Astrocyte of the spinal cord (primary cell): ENCODE results near the gene NEDD4L.
"Not testable (repeated sequence)": the region's sequence is repeated elsewhere in the genome, so short reads cannot be mapped to it uniquely, and the experiment has no call there.

Source experiments
- DNase-seq: peaks from one replicate; pipeline ENCODE4 v3.0.0; 2011; ENCODE audit warnings: low read depth, low spot score
- H3K4me3 ChIP-seq: 2 replicates; pipeline ENCODE4 v1.5.1; 2011; ENCODE audit warnings: low read depth, mild to moderate bottlenecking, low read length, moderate library complexity
- in situ Hi-C: cut with HindIII; loops from 2 replicates; pipeline ENCODE4 v1.10.0; 2017; ENCODE audit warnings: low sequenced_read_pairs
- TF ChIP-seq, protein P1 (sequence below): IDR thresholded peaks from 2 replicates; pipeline ENCODE4 v1.5.1; 2012; ENCODE audit warnings: low read depth, mild to moderate bottlenecking, low read length, inconsistent platforms

NEDD4L gene

DNA sequence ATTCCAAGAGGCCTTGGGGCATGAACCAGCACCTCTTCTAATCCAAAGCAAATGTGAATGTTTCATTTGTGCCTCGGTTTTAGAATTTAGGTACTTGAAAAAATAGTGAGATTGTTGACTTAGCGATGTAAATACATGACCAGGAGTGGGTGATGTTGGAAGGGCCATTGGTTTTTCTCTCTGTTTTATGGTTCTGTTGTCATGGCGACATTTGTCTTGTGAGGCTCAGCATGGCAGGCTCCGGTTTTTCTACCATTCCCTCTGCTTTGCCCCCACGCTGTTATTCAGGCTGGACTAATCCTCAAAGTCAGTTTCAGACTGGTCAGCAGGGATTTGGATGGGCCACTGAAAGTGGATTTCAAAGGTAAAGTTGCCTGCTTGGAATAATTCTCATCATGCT lies 329.5 kb downstream of the NEDD4L start:
- no peak for DNase-seq
- H3K4me3 ChIP-seq: no peak overlapping the region
- in situ Hi-C loops: no loop called here
- TF ChIP-seq, protein P1, sequence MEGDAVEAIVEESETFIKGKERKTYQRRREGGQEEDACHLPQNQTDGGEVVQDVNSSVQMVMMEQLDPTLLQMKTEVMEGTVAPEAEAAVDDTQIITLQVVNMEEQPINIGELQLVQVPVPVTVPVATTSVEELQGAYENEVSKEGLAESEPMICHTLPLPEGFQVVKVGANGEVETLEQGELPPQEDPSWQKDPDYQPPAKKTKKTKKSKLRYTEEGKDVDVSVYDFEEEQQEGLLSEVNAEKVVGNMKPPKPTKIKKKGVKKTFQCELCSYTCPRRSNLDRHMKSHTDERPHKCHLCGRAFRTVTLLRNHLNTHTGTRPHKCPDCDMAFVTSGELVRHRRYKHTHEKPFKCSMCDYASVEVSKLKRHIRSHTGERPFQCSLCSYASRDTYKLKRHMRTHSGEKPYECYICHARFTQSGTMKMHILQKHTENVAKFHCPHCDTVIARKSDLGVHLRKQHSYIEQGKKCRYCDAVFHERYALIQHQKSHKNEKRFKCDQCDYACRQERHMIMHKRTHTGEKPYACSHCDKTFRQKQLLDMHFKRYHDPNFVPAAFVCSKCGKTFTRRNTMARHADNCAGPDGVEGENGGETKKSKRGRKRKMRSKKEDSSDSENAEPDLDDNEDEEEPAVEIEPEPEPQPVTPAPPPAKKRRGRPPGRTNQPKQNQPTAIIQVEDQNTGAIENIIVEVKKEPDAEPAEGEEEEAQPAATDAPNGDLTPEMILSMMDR: no peak

DNA sequence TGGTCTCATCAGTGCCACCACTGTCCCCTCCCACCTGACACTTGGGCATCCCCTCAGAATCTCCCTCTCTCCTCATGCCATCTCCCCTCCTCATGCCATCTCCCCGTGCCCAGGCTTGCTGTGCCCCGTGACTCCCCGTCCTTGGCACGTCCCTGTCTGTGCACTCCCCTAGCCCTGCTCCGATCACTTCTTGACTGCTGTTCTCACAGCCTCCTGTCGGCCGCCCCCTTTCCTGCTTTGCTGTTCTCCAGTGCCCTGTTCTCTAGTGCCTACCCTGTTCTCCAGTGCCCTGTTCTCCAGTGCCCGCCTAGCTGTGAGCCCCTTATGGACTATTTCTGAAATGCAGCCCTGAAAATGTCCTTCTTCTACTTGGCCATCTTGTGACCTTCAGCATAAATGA lies 331.0 kb downstream of the NEDD4L start:
- H3K4me3 ChIP-seq: no peak overlapping the region
- DNase-seq: no peak
- TF ChIP-seq, protein P1: no peak
- in situ Hi-C loops: no loop called here

DNA sequence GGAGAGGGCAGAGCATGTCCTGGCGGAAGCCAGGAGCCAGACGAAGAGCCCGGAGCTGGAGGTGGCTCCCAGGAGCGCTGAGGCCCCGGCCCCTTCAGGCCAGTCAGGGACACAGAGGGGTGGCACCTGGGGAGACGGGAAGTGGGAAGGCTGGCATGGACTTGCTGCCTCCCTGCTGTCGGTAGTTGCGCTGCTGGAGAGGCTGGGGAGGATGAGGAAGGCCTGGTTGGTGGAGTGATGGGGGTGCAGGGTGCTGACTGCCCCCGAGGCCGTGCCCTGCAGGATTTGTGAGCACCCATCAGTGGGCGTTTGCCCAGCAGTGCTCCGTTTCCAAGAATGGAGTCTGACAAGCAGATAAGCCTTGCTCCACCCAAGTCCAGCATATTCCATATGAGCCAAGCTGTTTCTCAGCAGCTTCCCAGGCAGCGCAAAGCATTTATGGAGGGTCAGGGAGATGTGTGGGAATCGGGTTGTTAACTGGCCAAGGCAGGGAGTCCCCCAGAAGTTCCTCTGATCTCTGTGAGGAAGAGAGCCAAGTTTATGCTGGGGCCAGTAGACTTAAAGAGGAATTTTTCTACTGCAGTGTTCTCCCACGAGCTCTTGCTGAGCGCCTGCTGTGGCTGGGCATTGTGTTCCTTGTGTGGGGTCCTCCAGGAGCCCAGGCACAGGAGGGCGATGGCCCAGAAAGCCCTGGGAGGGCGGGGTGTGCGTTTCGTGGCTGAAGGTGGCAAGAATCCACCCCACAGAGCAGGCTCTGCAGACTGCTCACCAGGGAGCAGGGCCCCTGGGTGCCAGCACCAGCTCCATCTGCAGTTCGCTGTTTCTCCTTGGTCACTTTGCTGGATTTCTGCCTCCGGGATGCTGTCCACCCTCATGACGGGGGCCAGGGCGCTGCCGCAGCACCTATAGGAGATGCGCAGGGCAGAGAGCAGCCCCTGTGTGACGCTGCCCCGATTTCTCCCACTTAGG lies 334.7 kb downstream of the NEDD4L start:
- no peak overlapping the region for H3K4me3 ChIP-seq
- no peak for DNase-seq
- TF ChIP-seq, protein P1: no peak
- in situ Hi-C loops: no loop called here

DNA sequence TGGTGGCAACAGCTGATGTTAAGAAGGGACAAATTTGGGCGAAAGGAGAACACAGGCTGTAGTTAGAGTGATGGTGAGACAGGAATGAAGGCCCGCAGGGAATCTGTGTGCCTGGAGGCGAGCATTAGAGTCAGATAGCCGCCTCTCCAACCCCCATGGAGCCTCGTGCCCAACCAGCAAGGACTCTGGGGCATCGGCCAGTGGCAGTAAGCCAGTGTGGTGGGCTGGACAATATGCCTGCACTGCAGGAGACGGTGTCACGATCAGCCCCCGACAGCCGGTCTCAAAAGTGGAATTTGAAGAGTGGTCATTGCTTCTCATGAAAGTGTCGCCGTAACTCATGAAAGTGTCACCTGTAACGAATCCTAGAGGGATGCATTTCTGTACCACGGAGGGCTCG lies 335.4 kb downstream of the NEDD4L start:
- in situ Hi-C loops: no loop called here
- no peak for DNase-seq
- H3K4me3 ChIP-seq: no peak overlapping the region
- TF ChIP-seq, protein P1: no peak

DNA sequence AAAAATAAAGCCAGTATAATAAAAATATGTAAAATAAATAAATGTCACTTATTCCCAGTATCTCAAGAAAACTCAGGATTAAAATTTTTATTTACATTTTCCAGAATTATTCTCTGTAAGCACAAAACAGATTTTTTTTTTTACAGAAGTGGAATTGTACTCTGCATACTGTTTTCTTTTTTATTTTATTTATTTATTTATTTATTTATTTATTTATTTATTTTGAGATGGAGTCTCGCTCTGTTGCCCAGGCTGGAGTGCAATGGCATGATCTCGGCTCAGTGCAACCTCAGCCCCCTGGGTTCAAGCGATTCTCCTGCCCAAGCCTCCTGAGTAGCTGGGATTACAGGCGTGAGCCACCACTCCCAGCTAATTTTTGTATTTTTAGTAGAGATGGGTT lies 336.1 kb downstream of the NEDD4L start:
- in situ Hi-C loops, H3K4me3 ChIP-seq, DNase-seq: not testable (repeated sequence)

DNA sequence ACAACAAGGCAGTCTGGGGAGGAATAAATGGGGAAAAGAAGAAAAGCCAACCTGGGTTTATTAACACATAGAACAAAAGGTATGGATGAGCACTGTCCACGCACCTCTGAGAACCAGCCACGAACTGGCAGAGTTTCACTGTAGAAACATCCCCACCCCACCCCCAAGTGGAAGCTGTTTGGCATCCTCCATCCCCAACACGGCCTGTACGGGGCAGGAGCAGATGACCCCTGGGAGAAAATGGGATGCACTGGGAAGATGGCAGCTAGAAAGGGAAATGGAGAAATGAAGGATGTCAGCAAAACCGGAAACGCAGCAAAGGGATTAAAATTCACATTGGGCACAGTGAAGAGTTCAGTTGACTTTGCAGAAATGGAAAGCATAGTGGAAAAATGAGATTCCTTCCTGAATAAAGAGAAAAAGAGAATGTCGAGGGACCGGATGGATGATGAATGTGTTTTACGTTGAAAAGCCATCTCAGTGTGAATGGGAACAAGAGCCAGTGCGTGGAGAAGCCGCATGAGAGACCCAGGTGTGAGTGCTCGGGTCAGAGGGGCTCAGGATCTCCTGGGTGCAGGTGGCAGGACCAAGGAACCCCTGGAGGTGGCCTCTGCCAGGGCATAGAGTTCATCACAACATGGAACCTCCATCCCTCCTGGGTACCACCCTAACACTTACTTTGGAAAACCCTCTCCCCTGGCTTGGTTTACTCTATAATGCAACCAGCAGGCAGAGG lies 337.8 kb downstream of the NEDD4L start:
- no peak for DNase-seq
- H3K4me3 ChIP-seq: no peak overlapping the region
- in situ Hi-C loops: no loop called here
- TF ChIP-seq, protein P1: no peak

DNA sequence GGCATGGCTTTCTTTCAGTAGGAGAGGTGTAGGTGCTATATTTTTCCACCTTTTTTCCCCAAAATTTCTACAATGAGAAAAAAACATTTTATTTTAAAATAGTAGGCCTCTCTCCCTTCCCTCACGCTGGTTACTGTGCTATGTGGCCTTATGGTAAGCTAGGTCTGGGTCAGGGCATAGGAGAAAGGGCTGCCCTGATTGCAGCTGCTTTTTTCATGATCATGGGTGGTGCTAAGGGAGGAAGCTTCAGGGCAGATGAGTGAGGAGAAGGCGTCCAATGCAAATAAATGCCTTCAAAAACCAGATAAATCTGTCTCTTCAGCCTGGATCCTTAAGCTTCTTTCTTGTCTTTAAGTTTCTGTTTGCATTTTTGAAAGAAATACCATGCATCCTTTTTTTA lies 338.4 kb downstream of the NEDD4L start:
- no peak for DNase-seq
- no peak overlapping the region for H3K4me3 ChIP-seq
- in situ Hi-C loops: no loop called here
- TF ChIP-seq, protein P1: no peak
